IMR-90 (cell line): Measurements from ENCODE around the gene RNF213. TPM values are rescaled to one million over a fixed set of nuclear protein-coding genes. Genes with fewer than 3 reads are reported as not detected.

Source experiments
- ATAC-seq: fragments of 200-7000 bp; cut with Tn5 transposase; 2 replicates; pipeline ENCODE4 v1.9.1; 2020; ENCODE audit warnings: low read depth, mild to moderate bottlenecking, moderate library complexity
- BruUV-seq: library from RNA; stranded (reverse); fragments of 400-500 nt; replicated peaks from 2 replicates; lab custom pipeline; 2021; lab: Mats Ljungman, UMichigan
- CTCF ChIA-PET: fragments of 300-600 bp; formaldehyde crosslinking; extraction: SDS; loops from one replicate; lab custom pipeline; 2021; ENCODE audit warnings: antibody characterized with exemption; lab: Yijun Ruan, JAX
- POLR2A ChIA-PET: fragments of 300-600 bp; sonication (Branson Sonifier 250); formaldehyde crosslinking; loops from one replicate; lab custom pipeline; 2022; ENCODE audit warnings: antibody characterized with exemption; ENCODE audit not compliant: unreplicated experiment; lab: Charles Lee
- DNase-seq: peaks from one replicate; pipeline ENCODE4 v3.0.0; 2013
- H2AFZ ChIP-seq: replicated peaks from 2 replicates; pipeline ENCODE3; 2013; ENCODE audit warnings: low read length, mild to moderate bottlenecking; ENCODE audit not compliant: poor library complexity
- H2AK5ac ChIP-seq: 2 replicates; pipeline ENCODE4 v1.6.1; 2013; ENCODE audit warnings: low read depth, low read length, inconsistent platforms
- H2AK9ac ChIP-seq: replicated peaks from 2 replicates; pipeline ENCODE3; 2013; ENCODE audit warnings: mild to moderate bottlenecking, low read depth, low read length, moderate library complexity; ENCODE audit not compliant: poor library complexity
- H2BK120ac ChIP-seq: 2 replicates; pipeline ENCODE4 v1.6.1; 2013; ENCODE audit warnings: low read depth, low read length, inconsistent platforms
- H2BK15ac ChIP-seq: 3 replicates; pipeline ENCODE4 v1.6.1; 2013; ENCODE audit warnings: low read depth, low read length, inconsistent platforms
- H2BK20ac ChIP-seq: 2 replicates; pipeline ENCODE4 v1.6.1; 2013; ENCODE audit warnings: low read depth, mild to moderate bottlenecking, inconsistent platforms, low read length, moderate library complexity
- H2BK5ac ChIP-seq: 2 replicates; pipeline ENCODE4 v1.6.1; 2013; ENCODE audit warnings: mild to moderate bottlenecking, low read depth, low read length, inconsistent platforms; ENCODE audit not compliant: poor library complexity, severe bottlenecking
- H3K14ac ChIP-seq: replicated peaks from 2 replicates; pipeline ENCODE4 v1.6.1; 2013; ENCODE audit warnings: low read depth, low read length, inconsistent platforms
- H3K18ac ChIP-seq: 2 replicates; pipeline ENCODE4 v1.6.1; 2013; ENCODE audit warnings: low read depth, low read length, control low read depth
- H3K23ac ChIP-seq: 2 replicates; pipeline ENCODE4 v1.6.1; 2013; ENCODE audit warnings: low read depth, low read length, inconsistent platforms
- H3K27ac ChIP-seq: 2 replicates; pipeline ENCODE4 v1.5.1; 2013; ENCODE audit warnings: mild to moderate bottlenecking, control low read depth, low read length; ENCODE audit not compliant: insufficient read depth
- H3K27me3 ChIP-seq: 2 replicates; pipeline ENCODE4 v1.6.1; 2013; ENCODE audit warnings: low read length; ENCODE audit not compliant: control insufficient read depth, insufficient read depth
- H3K36me3 ChIP-seq: 2 replicates; pipeline ENCODE4 v1.6.1; 2013; ENCODE audit warnings: low read length, mixed read lengths; ENCODE audit not compliant: control insufficient read depth, insufficient read depth
- H3K4ac ChIP-seq: 2 replicates; pipeline ENCODE4 v1.6.1; 2013; ENCODE audit warnings: low read depth, low read length, inconsistent platforms
- H3K4me1 ChIP-seq: 2 replicates; pipeline ENCODE4 v1.6.1; 2013; ENCODE audit warnings: low read length, mixed read lengths; ENCODE audit not compliant: control insufficient read depth, insufficient read depth
- H3K4me2 ChIP-seq: 2 replicates; pipeline ENCODE4 v1.6.1; 2013; ENCODE audit warnings: low read depth, mild to moderate bottlenecking, control low read depth, low read length, moderate library complexity
- H3K4me3 ChIP-seq: 2 replicates; pipeline ENCODE4 v1.5.1; 2013; ENCODE audit warnings: low read depth, mild to moderate bottlenecking, control low read depth, low read length, moderate library complexity; ENCODE audit not compliant: insufficient read depth
- H3K56ac ChIP-seq: 2 replicates; pipeline ENCODE4 v1.6.1; 2013; ENCODE audit warnings: low read length, inconsistent platforms; ENCODE audit not compliant: insufficient read depth; ENCODE audit errors: extremely low read depth
- H3K79me1 ChIP-seq, 2 experiments: 2 replicates each; pipeline ENCODE4 v1.6.1; 2013; ENCODE audit warnings: low read length in 2 of 2, inconsistent platforms in 1 of 2, low read depth in 1 of 2
- H3K9ac ChIP-seq: 2 replicates; pipeline ENCODE4 v1.6.1; 2013; ENCODE audit warnings: low read depth, low read length, control low read depth
- H3K9me1 ChIP-seq: 2 replicates; pipeline ENCODE4 v1.6.1; 2013; ENCODE audit warnings: low read length, inconsistent platforms; ENCODE audit not compliant: insufficient read depth
- H3K9me3 ChIP-seq: 2 replicates; pipeline ENCODE4 v1.6.1; 2013; ENCODE audit warnings: low read length; ENCODE audit not compliant: control insufficient read depth, insufficient read depth
- H4K20me1 ChIP-seq: 2 replicates; pipeline ENCODE4 v1.6.1; 2013; ENCODE audit warnings: low read length, inconsistent platforms; ENCODE audit not compliant: insufficient read depth
- H4K5ac ChIP-seq: 2 replicates; pipeline ENCODE4 v1.6.1; 2013; ENCODE audit warnings: mild to moderate bottlenecking, low read depth, low read length, control low read depth
- H4K8ac ChIP-seq, 2 experiments: 2 replicates each; pipeline ENCODE4 v1.6.1; 2013; ENCODE audit warnings: low read depth in 2 of 2, low read length in 2 of 2, control low read depth in 1 of 2, inconsistent platforms in 1 of 2
- H4K91ac ChIP-seq: 2 replicates; pipeline ENCODE4 v1.6.1; 2013; ENCODE audit warnings: low read depth, low read length, inconsistent platforms; ENCODE audit not compliant: insufficient read depth
- BHLHE40 ChIP-seq: fragments of 150-350 bp; IDR thresholded peaks from 2 replicates; pipeline ENCODE4 v1.6.1; 2016; ENCODE audit warnings: mild to moderate bottlenecking, low read depth, low read length
- CEBPB ChIP-seq: IDR thresholded peaks from 2 replicates; pipeline ENCODE4 v1.6.1; 2012; ENCODE audit warnings: low read depth, low read length, improper control_type of control experiment
- ELK1 ChIP-seq: fragments of 150-350 bp; IDR thresholded peaks from 2 replicates; pipeline ENCODE4 v1.6.1; 2016; ENCODE audit warnings: low read depth, mild to moderate bottlenecking, low read length, moderate library complexity, borderline replicate concordance
- FOS ChIP-seq: fragments of 150-350 bp; IDR thresholded peaks from 2 replicates; pipeline ENCODE4 v1.6.1; 2016; ENCODE audit warnings: low read depth, low read length
- MAFK ChIP-seq: IDR thresholded peaks from 2 replicates; pipeline ENCODE4 v1.6.1; 2012; ENCODE audit warnings: low read depth, low read length, improper control_type of control experiment
- MAZ ChIP-seq: IDR thresholded peaks from 2 replicates; pipeline ENCODE4 v1.6.1; 2012; ENCODE audit warnings: low read depth, mild to moderate bottlenecking, low read length, improper control_type of control experiment, moderate library complexity, borderline replicate concordance
- MXI1 ChIP-seq: IDR thresholded peaks from 2 replicates; pipeline ENCODE4 v1.6.1; 2012; ENCODE audit warnings: low read depth, mild to moderate bottlenecking, low read length, moderate library complexity, borderline replicate concordance
- NFE2L2 ChIP-seq: fragments of 150-350 bp; IDR thresholded peaks from 2 replicates; pipeline ENCODE4 v1.6.1; 2016; ENCODE audit warnings: low read depth, mild to moderate bottlenecking, low read length
- POLR2A ChIP-seq: IDR thresholded peaks from 2 replicates; pipeline ENCODE4 v1.6.1; 2012; ENCODE audit warnings: mild to moderate bottlenecking, low read depth, low read length
- RAD21 ChIP-seq: IDR thresholded peaks from 2 replicates; pipeline ENCODE4 v1.6.1; 2012; ENCODE audit warnings: low read length, improper control_type of control experiment
- RCOR1 ChIP-seq: IDR thresholded peaks from 2 replicates; pipeline ENCODE4 v1.6.1; 2012; ENCODE audit warnings: mild to moderate bottlenecking, low read length, improper control_type of control experiment; ENCODE audit not compliant: insufficient replicate concordance
- RFX5 ChIP-seq: IDR thresholded peaks from 2 replicates; pipeline ENCODE4 v1.8.0; 2012; ENCODE audit warnings: low read depth, mild to moderate bottlenecking, low read length, moderate library complexity
- SMC3 ChIP-seq: fragments of 150-350 bp; IDR thresholded peaks from 2 replicates; pipeline ENCODE4 v1.6.1; 2016; ENCODE audit warnings: low read depth, mild to moderate bottlenecking, antibody characterized with exemption, low read length, moderate library complexity
- USF2 ChIP-seq: fragments of 150-350 bp; IDR thresholded peaks from 2 replicates; pipeline ENCODE4 v1.6.1; 2017; ENCODE audit warnings: mild to moderate bottlenecking, antibody characterized with exemption, low read length, low read depth
- WGBS, 2 experiments: methylation state at CpG; one replicate each; pipeline versions ENCODE4 v1.1.5 to v1.1.7; 2013; ENCODE audit warnings: missing lambda C conversion rate in 2 of 2; ENCODE audit not compliant: insufficient read length in 1 of 2; ENCODE audit errors: extremely low coverage in 2 of 2; 5-methylcytosine and 5-hydroxymethylcytosine counted together
- dilution Hi-C: fragments of 300-500 bp; cut with HindIII; formaldehyde crosslinking; loops from one replicate; pipeline ENCODE4 v1.14.3; 2018; ENCODE audit warnings: low sequenced_read_pairs; ENCODE audit not compliant: unreplicated experiment
- in situ Hi-C: fragments of 300-500 bp; cut with MboI; formaldehyde crosslinking; loops from 3 replicates; pipeline ENCODE4 v1.14.3; 2019; ENCODE audit warnings: low sequenced_read_pairs, inconsistent platforms, mixed read lengths
- intact Hi-C: fragments of 100-400 bp; cut with micrococcal nuclease; formaldehyde crosslinking; loops from 2 replicates; pipeline ENCODE4 v1.10.0; 2022
- polyA plus RNA-seq, 3 experiments: library from polyadenylated mRNA; depleted of rRNA; stranded (reverse); fragments of >200 nt; gene quantifications; 2 replicates each; pipeline ENCODE4 v1.2.3, GENCODE V29; 2012; ENCODE audit warnings: low replicate concordance in 1 of 3
- total RNA-seq: library from RNA; depleted of rRNA; stranded (reverse); fragments of >200 nt; gene quantifications from 2 replicates; pipeline ENCODE4 v1.2.3, GENCODE V29; 2012
- TF ChIP-seq, protein P1 (sequence below): conservative IDR thresholded peaks from 2 replicates; pipeline ENCODE4 v1.5.1; 2012; ENCODE audit warnings: mild to moderate bottlenecking, low read depth, low read length, improper control_type of control experiment

RNF213 gene
- total and polyA plus RNA-seq, 2 of the 4 experiments (the other 2 are of a cell fraction), result 23.4 to 36.0 TPM

GRCh38 chr17:80281516-80281915 is 20.9 kb downstream of the RNF213 start:
- no peak overlapping the region for H2BK15ac ChIP-seq
- H3K79me1 ChIP-seq, result peaks cover 8 to 52% of the 10 kb centered on the region in 2 experiments; a peak in 3 of 4 replicates
- H2AK5ac ChIP-seq, result no peak overlapping the region
- H3K9ac ChIP-seq, result no peak overlapping the region
- 100% methylated on average over 3 of the region's 10 CpGs; no CpG with 5 or more reads in 1 of the 2 experiments for WGBS, 2 experiments
- H3K36me3 ChIP-seq, result peaks cover 20% of the 10 kb centered on the region
- no peaks in the 10 kb centered on the region for H3K27me3 ChIP-seq
- H3K18ac ChIP-seq, result no peak overlapping the region
- no peak for ATAC-seq
- no peaks in the 10 kb centered on the region for H3K9me3 ChIP-seq
- H2BK20ac ChIP-seq, result no peak overlapping the region
- H4K20me1 ChIP-seq, result peaks cover 20% of the 10 kb centered on the region
- no peak overlapping the region for H3K27ac ChIP-seq
- H3K23ac ChIP-seq, result no peak overlapping the region
- no peak overlapping the region for H2AK9ac ChIP-seq
- no peak for TF ChIP-seq POLR2A
- TF ChIP-seq CEBPB, result no peak
- TF ChIP-seq RCOR1, result no peak
- TF ChIP-seq SMC3, result no peak
- no peak for TF ChIP-seq USF2
- TF ChIP-seq RFX5, result no peak
- no peak for TF ChIP-seq MXI1
- TF ChIP-seq BHLHE40, result no peak
- TF ChIP-seq, protein P1, sequence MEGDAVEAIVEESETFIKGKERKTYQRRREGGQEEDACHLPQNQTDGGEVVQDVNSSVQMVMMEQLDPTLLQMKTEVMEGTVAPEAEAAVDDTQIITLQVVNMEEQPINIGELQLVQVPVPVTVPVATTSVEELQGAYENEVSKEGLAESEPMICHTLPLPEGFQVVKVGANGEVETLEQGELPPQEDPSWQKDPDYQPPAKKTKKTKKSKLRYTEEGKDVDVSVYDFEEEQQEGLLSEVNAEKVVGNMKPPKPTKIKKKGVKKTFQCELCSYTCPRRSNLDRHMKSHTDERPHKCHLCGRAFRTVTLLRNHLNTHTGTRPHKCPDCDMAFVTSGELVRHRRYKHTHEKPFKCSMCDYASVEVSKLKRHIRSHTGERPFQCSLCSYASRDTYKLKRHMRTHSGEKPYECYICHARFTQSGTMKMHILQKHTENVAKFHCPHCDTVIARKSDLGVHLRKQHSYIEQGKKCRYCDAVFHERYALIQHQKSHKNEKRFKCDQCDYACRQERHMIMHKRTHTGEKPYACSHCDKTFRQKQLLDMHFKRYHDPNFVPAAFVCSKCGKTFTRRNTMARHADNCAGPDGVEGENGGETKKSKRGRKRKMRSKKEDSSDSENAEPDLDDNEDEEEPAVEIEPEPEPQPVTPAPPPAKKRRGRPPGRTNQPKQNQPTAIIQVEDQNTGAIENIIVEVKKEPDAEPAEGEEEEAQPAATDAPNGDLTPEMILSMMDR, result no peak
- no peak for TF ChIP-seq FOS
- TF ChIP-seq RAD21, result no peak
- TF ChIP-seq ELK1, result no peak
- no peak for TF ChIP-seq MAFK
- no peak for TF ChIP-seq MAZ
- TF ChIP-seq NFE2L2, result no peak
- no peak overlapping the region for H3K4ac ChIP-seq
- no TSS peak for BruUV-seq
- H3K14ac ChIP-seq, result no peak overlapping the region
- H2BK5ac ChIP-seq, result peak overlapping the region; percentile 65
- H3K56ac ChIP-seq, result no peak overlapping the region
- no peak overlapping the region for H3K4me3 ChIP-seq
- POLR2A ChIA-PET, result no interaction called here
- H4K91ac ChIP-seq, result no peak overlapping the region
- no peak overlapping the region for H4K5ac ChIP-seq
- H2AFZ ChIP-seq, result no peak overlapping the region
- H3K9me1 ChIP-seq, result peaks cover 6% of the 10 kb centered on the region; the same call in 1 of the 2 replicates
- intact Hi-C loops, result no loop called here
- CTCF ChIA-PET, result no interaction called here
- in situ Hi-C loops, result no loop called here
- no peak for DNase-seq
- no peak overlapping the region for H3K4me2 ChIP-seq
- dilution Hi-C loops, result no loop called here
- no peak overlapping the region for H4K8ac ChIP-seq
- H3K4me1 ChIP-seq, result peaks cover 2% of the 10 kb centered on the region
- H2BK120ac ChIP-seq, result no peak overlapping the region
